Fibroblast of pulmonary artery (primary cell): ENCODE results near the gene FBXO4.

Experiments
- DNase-seq: peaks from one replicate; pipeline ENCODE4 v3.0.0-alpha.2; 2010; ENCODE audit warnings: low read depth
- H3K4me3 ChIP-seq: replicated peaks from 2 replicates; pipeline ENCODE4 v1.5.1; 2011; ENCODE audit warnings: low read depth, mild to moderate bottlenecking, control low read depth, low read length, moderate library complexity
- CTCF ChIP-seq: IDR thresholded peaks from 2 replicates; pipeline ENCODE4 v1.5.1; 2011; ENCODE audit warnings: mild to moderate bottlenecking, control low read depth, low read length, inconsistent platforms; ENCODE audit errors: missing control alignments

FBXO4 gene

GRCh38 chr5:41921166-41921565 lies 3.9 kb upstream of the FBXO4 start:
- TF ChIP-seq CTCF, result no peak

GRCh38 chr5:41921874-41922273 lies 3.2 kb upstream of the FBXO4 start:
- DNase-seq, result peak; percentile 68
- H3K4me3 ChIP-seq, result no peak overlapping the region
- TF ChIP-seq CTCF, result no peak

More at GRCh38 chr5:41921166-41921565, 3.9 kb upstream of the FBXO4 start:
- DNase-seq, result no peak
- no peak overlapping the region for H3K4me3 ChIP-seq

- H3K4me3 ChIP-seq, result peak overlapping the region; percentile 69
- no peak for DNase-seq
- no peak for TF ChIP-seq CTCF
Measured at GRCh38 chr5:41924526-41924871, 582 bp upstream of the FBXO4 start.

GRCh38 chr5:41925555-41925951 lies 472 bp downstream of the FBXO4 start:
- DNase-seq, result peak; percentile 49
- no peak for TF ChIP-seq CTCF
- peak overlapping the region; percentile 69 for H3K4me3 ChIP-seq

- no peak overlapping the region for H3K4me3 ChIP-seq
- TF ChIP-seq CTCF, result no peak
- no peak for DNase-seq
Measured at GRCh38 chr5:41927604-41928003, 2.5 kb downstream of the FBXO4 start.

GRCh38 chr5:41929035-41929434 lies 4.0 kb downstream of the FBXO4 start:
- no peak for DNase-seq
- TF ChIP-seq CTCF, result no peak
- no peak overlapping the region for H3K4me3 ChIP-seq

GRCh38 chr5:41932770-41933169 lies 7.7 kb downstream of the FBXO4 start:
- no peak for TF ChIP-seq CTCF
- DNase-seq, result no peak
- no peak overlapping the region for H3K4me3 ChIP-seq
